HepG2 (cell line): ENCODE results near the gene PPP1R14D. TPM values are rescaled to one million over a fixed set of nuclear protein-coding genes. Genes with fewer than 3 reads are reported as not detected.

Source experiments
- ATAC-seq: fragments of 200-7000 bp; cut with Tn5 transposase; 3 replicates; pipeline ENCODE4 v1.9.1; 2020; ENCODE audit warnings: mild to moderate bottlenecking, moderate library complexity
- BruUV-seq: library from RNA; stranded (reverse); fragments of 400-500 nt; replicated peaks from 2 replicates; lab custom pipeline; 2021; lab: Mats Ljungman, UMichigan
- CTCF ChIA-PET: fragments of 300-600 bp; formaldehyde crosslinking; extraction: SDS; loops from one replicate; lab custom pipeline; 2021; ENCODE audit warnings: low total read pairs, inconsistent platforms, low intra/inter-chr PET ratio; lab: Yijun Ruan, JAX
- POLR2A ChIA-PET: fragments of 350-600 bp; sonication (Branson Sonifier 250); formaldehyde crosslinking; loops from one replicate; lab custom pipeline; 2020; ENCODE audit warnings: antibody characterized with exemption, inconsistent platforms; lab: Yijun Ruan, JAX
- DNase-seq: peaks from one replicate; pipeline ENCODE4 v3.0.0-alpha.2; 2015; ENCODE audit warnings: low spot score
- FAIRE-seq: peaks from 3 replicates; lab custom pipeline; 2011; peaks lifted over from hg19 to GRCh38; lab: Jason Lieb, UNC
- H2AFZ ChIP-seq: one replicate; pipeline ENCODE4 v1.6.1; 2011; ENCODE audit warnings: low read length, inconsistent platforms
- H3K27ac ChIP-seq: fragments of 300-600 bp; 3 replicates; pipeline ENCODE4 v1.8.0; 2011; ENCODE audit warnings: mixed run types, mild to moderate bottlenecking, mixed read lengths, low read length, inconsistent platforms; ENCODE audit not compliant: insufficient read depth; ENCODE audit errors: extremely low read length
- H3K27me3 ChIP-seq, 2 experiments: fragments of 200-600 bp in 1 of 2; 2 replicates in 1 of 2; 3 replicates in 1 of 2; pipeline versions ENCODE4 v1.6.0 to v1.8.0; 2011; ENCODE audit warnings: low read length in 2 of 2, mild to moderate bottlenecking in 2 of 2, moderate library complexity in 2 of 2, inconsistent platforms in 1 of 2; ENCODE audit not compliant: insufficient read depth in 2 of 2, control insufficient read depth in 1 of 2
- H3K36me3 ChIP-seq, 2 experiments: fragments of 200-600 bp in 1 of 2; replicated peaks in 1 of 2; 2 replicates in 1 of 2; 3 replicates in 1 of 2; pipeline versions ENCODE4 v1.5.1 to v1.8.0; 2011; ENCODE audit warnings: low read length in 2 of 2, inconsistent platforms in 1 of 2; ENCODE audit not compliant: insufficient read depth in 2 of 2, control insufficient read depth in 1 of 2
- H3K4me1 ChIP-seq: 2 replicates; pipeline ENCODE4 v1.5.1; 2012; ENCODE audit warnings: low read length, inconsistent platforms; ENCODE audit not compliant: insufficient read depth
- H3K4me2 ChIP-seq: 2 replicates; pipeline ENCODE4 v1.6.0; 2011; ENCODE audit warnings: low read depth, low read length, inconsistent platforms
- H3K4me3 ChIP-seq, 3 experiments: fragments of 200-600 bp in 1 of 3; sonication (generic), shearing (Covaris generic) in 1 of 3; replicated peaks in 1 of 3; 2 replicates each; pipeline ENCODE4 v1.5.1; 2011 to 2016; ENCODE audit warnings: low read length in 3 of 3, inconsistent platforms in 2 of 3, low read depth in 2 of 3, mild to moderate bottlenecking in 2 of 3, control low read depth in 1 of 3, mixed read lengths in 1 of 3; ENCODE audit not compliant: insufficient read depth in 1 of 3
- H3K79me2 ChIP-seq: one replicate; pipeline ENCODE4 v1.6.1; 2011; ENCODE audit warnings: low read length, inconsistent platforms; ENCODE audit not compliant: insufficient read depth
- H3K9ac ChIP-seq: 2 replicates; pipeline ENCODE4 v1.6.0; 2011; ENCODE audit warnings: mild to moderate bottlenecking, low read depth, low read length, inconsistent platforms; ENCODE audit not compliant: insufficient read depth
- H3K9me3 ChIP-seq: 2 replicates; pipeline ENCODE4 v1.5.1; 2012; ENCODE audit warnings: mild to moderate bottlenecking, low read length
- H4K20me1 ChIP-seq: 2 replicates; pipeline ENCODE4 v1.6.0; 2011; ENCODE audit warnings: inconsistent platforms, mild to moderate bottlenecking, low read length, moderate library complexity; ENCODE audit not compliant: insufficient read depth
- ARID2 ChIP-seq: sonication (generic); formaldehyde crosslinking; IDR thresholded peaks from 2 replicates; pipeline ENCODE4 v1.8.1; 2022; ENCODE audit warnings: mild to moderate bottlenecking, missing genetic modification reagents, borderline replicate concordance
- ATF5 ChIP-seq: sonication (generic); formaldehyde crosslinking; IDR thresholded peaks from 2 replicates; pipeline ENCODE4 v1.4.0; 2020; ENCODE audit warnings: mild to moderate bottlenecking, low read depth, missing genetic modification reagents
- CBX1 ChIP-seq: IDR thresholded peaks from one replicate; pipeline ENCODE4 v1.6.1; 2016; ENCODE audit warnings: antibody characterized with exemption, low read depth
- ELF4 ChIP-seq: sonication (generic); formaldehyde crosslinking; IDR thresholded peaks from 2 replicates; pipeline ENCODE4 v1.5.0; 2020; ENCODE audit warnings: missing genetic modification reagents, mild to moderate bottlenecking, moderate library complexity, borderline replicate concordance
- PHF21A ChIP-seq: sonication (generic); formaldehyde crosslinking; IDR thresholded peaks from 2 replicates; pipeline ENCODE4 v1.5.0; 2020; ENCODE audit warnings: mild to moderate bottlenecking, missing genetic modification reagents
- ZBED4 ChIP-seq: sonication (generic); formaldehyde crosslinking; IDR thresholded peaks from 2 replicates; pipeline ENCODE4 v1.4.0; 2020; ENCODE audit warnings: missing genetic modification reagents, borderline replicate concordance
- ZFAT ChIP-seq: sonication (generic); formaldehyde crosslinking; conservative IDR thresholded peaks from 2 replicates; pipeline ENCODE4 v1.8.1; 2023; ENCODE audit warnings: missing genetic modification reagents, inconsistent platforms
- ZNF101 ChIP-seq: sonication (generic); formaldehyde crosslinking; IDR thresholded peaks from 2 replicates; pipeline ENCODE4 v1.4.0; 2020; ENCODE audit warnings: mild to moderate bottlenecking, low read depth, missing genetic modification reagents, borderline replicate concordance
- ZNF335 ChIP-seq: sonication (generic); formaldehyde crosslinking; IDR thresholded peaks from 2 replicates; pipeline ENCODE4 v1.4.0; 2020; ENCODE audit warnings: missing genetic modification reagents
- ZNF34 ChIP-seq: sonication (generic); formaldehyde crosslinking; IDR thresholded peaks from 2 replicates; pipeline ENCODE4 v1.4.0; 2020; ENCODE audit warnings: mild to moderate bottlenecking, missing genetic modification reagents, borderline replicate concordance
- ZNF713 ChIP-seq: sonication (generic); formaldehyde crosslinking; IDR thresholded peaks from 2 replicates; pipeline ENCODE4 v1.4.0; 2020; ENCODE audit warnings: mild to moderate bottlenecking, missing genetic modification reagents
- whole genome bisulfite sequencing: methylation state at CpG from one replicate; pipeline ENCODE4 v1.1.6; 2017; ENCODE audit warnings: low lambda C conversion rate; 5-methylcytosine and 5-hydroxymethylcytosine counted together
- in situ Hi-C: cut with HindIII; loops from 2 replicates; pipeline ENCODE4 v1.10.0; 2017; ENCODE audit warnings: low pct_unique_long_range_greater_than_20kb; ENCODE audit not compliant: extremely low pct_ligation_motif_present
- intact Hi-C: fragments of 100-400 bp; cut with micrococcal nuclease; formaldehyde crosslinking; loops from one replicate; pipeline ENCODE4 v1.10.0; 2022; ENCODE audit not compliant: unreplicated experiment
- polyA plus RNA-seq, 8 experiments: library from polyadenylated mRNA; depleted of rRNA in 3 of 8; stranded (reverse) in 7 of 8; unstranded in 1 of 8; fragments of >200 nt; fragmentation: Illumina TruSeq in 4 of 8; extraction: Trizol in 4 of 8; gene quantifications; 2 replicates each; pipeline versions ENCODE4 v1.2.1 to v1.2.3, GENCODE V29; 2011 to 2016; ENCODE audit warnings: low read depth in 4 of 8, missing spikeins in 1 of 8, mixed read lengths in 1 of 8; ENCODE audit not compliant: insufficient read depth in 1 of 8
- total RNA-seq, 5 experiments: library from RNA; depleted of rRNA; stranded (reverse); fragments of >200 nt; fragmentation: Illumina TruSeq; extraction: Trizol; gene quantifications; 2 replicates each; pipeline ENCODE4 v1.2.3, GENCODE V29; 2016; ENCODE audit warnings: low read depth in 1 of 5
- TF ChIP-seq, protein P1 (sequence below): sonication (generic); formaldehyde crosslinking; IDR thresholded peaks from 2 replicates; pipeline ENCODE4 v1.4.0; 2020; ENCODE audit warnings: mild to moderate bottlenecking, missing genetic modification reagents

Gene PPP1R14D
- total and polyA plus RNA-seq, 2 of the 13 experiments (the other 11 are each of a cell fraction or from before 2014, with no cell fraction given): 0.53 to 0.55 TPM

GRCh38 chr15:40771242-40771641 lies 57.3 kb downstream of the PPP1R14D start:
- Histone ChIP-seq H3K9me3 (no peaks in the 10 kb centered on the region), H3K9ac (no peak overlapping the region), H3K36me3 (peaks cover 23 to 44% of the 10 kb centered on the region in 2 experiments; a peak in 4 of 5 replicates), H3K4me3 (no peak overlapping the region), H3K4me1 (peaks cover under 1% of the 10 kb centered on the region), H3K27me3 (no peaks in the 10 kb centered on the region), H4K20me1 (no peaks in the 10 kb centered on the region), H2AFZ (no peak overlapping the region), H3K27ac (no peak overlapping the region), H3K4me2 (no peak overlapping the region), H3K79me2 (no peaks in the 10 kb centered on the region)
- ChIA-PET POLR2A (interaction anchor here (1.8 kb wide), 1 partner anchor 8 kb away, joined by 6 read pairs; the partner anchor contains the start of gene GCHFR), CTCF (no interaction called here)
- no peak for FAIRE-seq
- intact Hi-C loops: no loop called here
- DNase-seq: no peak
- in situ Hi-C loops: no loop called here
- ATAC-seq: no peak
- 99% methylated on average over 4 of the region's 5 CpGs for WGBS
- BruUV-seq: no TSS peak
- TF ChIP-seq ZFAT (CRISPR knock-in tag): no peak
- TF ChIP-seq PHF21A (CRISPR knock-in tag): no peak
- TF ChIP-seq CBX1: no peak
- no peak for TF ChIP-seq ATF5 (CRISPR knock-in tag)
- TF ChIP-seq, protein P1, sequence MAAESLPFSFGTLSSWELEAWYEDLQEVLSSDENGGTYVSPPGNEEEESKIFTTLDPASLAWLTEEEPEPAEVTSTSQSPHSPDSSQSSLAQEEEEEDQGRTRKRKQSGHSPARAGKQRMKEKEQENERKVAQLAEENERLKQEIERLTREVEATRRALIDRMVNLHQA (CRISPR knock-in tag): no peak

DNA sequence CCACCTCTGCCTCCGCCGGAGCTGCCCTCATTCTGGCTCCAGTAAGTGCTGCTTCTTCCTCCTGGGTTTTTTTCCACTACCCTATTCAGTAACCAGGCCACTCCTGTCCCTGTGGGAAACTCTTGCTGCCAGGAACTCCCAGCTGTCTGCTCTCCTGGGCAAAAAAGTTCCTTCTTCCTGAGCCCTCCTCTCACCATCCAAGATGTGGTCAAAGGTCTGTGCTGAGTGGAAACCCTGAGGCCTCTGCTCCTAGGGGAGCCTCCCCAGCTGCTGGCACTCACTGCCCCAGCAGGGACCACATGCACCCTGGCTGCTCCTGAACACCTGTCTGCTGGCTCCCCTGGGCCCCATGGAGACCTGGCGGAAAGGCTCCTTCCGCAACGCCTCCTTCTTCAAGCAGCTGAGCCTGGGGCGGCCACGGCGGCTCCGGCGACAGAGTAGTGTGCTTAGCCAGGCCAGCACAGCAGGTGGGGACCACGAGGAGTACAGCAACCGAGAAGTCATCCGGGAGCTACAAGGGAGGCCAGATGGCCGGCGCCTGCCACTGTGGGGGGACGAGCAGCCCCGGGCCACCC lies 58.3 kb downstream of the PPP1R14D start:
- Histone ChIP-seq H3K36me3 (peaks cover 15 to 40% of the 10 kb centered on the region in 2 experiments; a peak in 4 of 5 replicates), H2AFZ (no peak overlapping the region), H4K20me1 (no peaks in the 10 kb centered on the region), H3K4me3 (no peak overlapping the region), H3K27ac (no peak overlapping the region), H3K27me3 (no peaks in the 10 kb centered on the region), H3K4me2 (no peak overlapping the region), H3K79me2 (peaks cover 4% of the 10 kb centered on the region), H3K9me3 (no peaks in the 10 kb centered on the region), H3K9ac (no peak overlapping the region), H3K4me1 (peaks cover 11% of the 10 kb centered on the region)
- no TSS peak for BruUV-seq
- FAIRE-seq (no peak), ATAC-seq (no peak), DNase-seq (no peak)
- CTCF ChIA-PET: no interaction called here
- TF ChIP-seq ZNF34 (CRISPR knock-in tag) (no peak), ELF4 (CRISPR knock-in tag) (no peak), ARID2 (CRISPR knock-in tag) (no peak), ZNF101 (CRISPR knock-in tag) (no peak), ZBED4 (no peak), ZNF713 (CRISPR knock-in tag) (no peak), ZNF335 (CRISPR knock-in tag) (no peak)
- intact Hi-C loops: no loop called here
- POLR2A ChIA-PET: no interaction called here
- 97% methylated on average over 9 of the region's 17 CpGs for WGBS
- in situ Hi-C loops: no loop called here
